ENCODE measurements around the gene DTNB. TPM values are rescaled to one million over a fixed set of nuclear protein-coding genes. Genes with fewer than 3 reads are reported as not detected.

The DTNB gene
- 8.2 to 9.6 TPM (median 9.0 TPM) in 5 replicates for total RNA-seq (2022; extraction: Qiagen RNA extraction)

DNA sequence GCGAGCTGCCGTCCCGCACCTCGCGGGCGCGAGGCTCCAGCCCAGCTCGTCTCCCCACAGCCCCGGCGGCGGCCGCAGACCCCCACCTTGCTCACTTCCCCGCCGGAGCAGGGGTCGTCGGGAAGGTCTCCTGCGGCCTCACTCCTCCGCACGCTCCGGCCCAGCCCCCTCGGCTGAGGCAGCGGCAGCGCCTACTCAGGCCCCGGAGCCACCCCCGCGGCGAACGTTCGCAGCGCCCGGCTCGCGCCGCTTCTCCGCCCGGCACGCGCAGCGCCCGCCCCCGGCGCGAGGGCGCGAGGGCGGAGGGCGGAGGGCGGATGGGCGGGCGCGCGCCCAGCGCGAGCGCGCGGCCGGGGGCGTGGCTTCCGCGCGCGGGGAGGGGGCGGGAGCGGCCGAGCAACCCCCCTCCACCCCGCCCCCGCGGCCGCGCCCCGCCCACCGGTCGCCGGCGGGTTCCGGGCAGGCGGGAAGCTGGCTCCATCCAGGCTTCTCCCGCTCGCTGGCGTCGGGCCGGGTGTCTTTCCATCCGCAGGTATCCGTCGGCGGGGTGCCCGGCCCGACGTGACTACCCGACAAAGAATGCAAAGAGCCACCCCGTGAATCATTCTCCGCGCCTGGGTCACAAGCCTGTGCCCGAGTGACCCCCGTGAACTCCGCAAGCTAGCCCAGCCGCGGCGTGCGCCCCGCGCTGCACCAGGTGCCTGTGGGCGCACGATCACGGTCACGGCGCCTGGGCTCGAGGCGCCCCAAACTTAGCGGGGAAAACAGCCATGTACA lies at the start of gene DTNB:
Gene DTNB (minus strand): TSS at position 278 of the 777 bp plus-strand sequence. CDS start 20,917 bp downstream, outside the sequence.

DNA sequence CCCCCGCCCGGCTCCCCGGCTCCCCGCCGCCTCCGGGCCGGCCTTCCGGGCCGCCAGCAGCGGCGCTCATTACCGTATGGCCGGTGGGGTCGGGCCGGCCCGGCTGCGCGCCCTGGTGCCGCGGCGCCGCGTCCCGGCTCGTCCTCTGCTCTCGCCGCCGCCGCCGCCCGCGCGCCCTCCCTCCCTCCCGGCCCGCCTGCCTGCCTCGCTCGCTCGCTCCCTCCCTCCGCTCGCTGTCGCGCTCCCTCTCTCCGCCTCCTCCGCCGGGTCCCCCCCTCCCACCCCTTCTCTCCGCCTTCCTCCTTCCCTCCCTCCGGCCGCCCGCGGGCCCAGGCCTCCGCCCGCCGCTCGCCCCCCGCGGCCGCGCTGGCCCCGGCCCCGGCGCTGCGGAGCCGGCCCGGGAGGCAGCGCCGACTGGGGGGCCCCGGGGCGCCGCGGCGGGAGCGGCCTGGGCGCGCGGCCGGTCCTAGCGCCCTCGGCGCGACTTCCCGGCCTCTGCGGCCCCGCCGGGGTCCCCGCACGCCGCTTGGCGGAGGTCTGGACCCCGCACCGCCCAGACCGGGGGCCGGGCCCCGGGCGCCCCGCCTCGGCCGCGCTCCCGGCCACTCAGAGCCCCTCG lies 331.5 kb downstream of the DTNB start, which contains the start of gene DNMT3A:
Gene DNMT3A (minus strand): TSS at position 173 of the 619 bp plus-strand sequence. CDS start 27,941 bp downstream, outside the sequence.

Other genes with a start within 250 kb of the DTNB start
- gene ASXL2, start 204.9 kb upstream of the DTNB start, total RNA-seq (2022; extraction: Qiagen RNA extraction) = 10.1 to 14.2 TPM (median 13.2 TPM) in 5 replicates